Measurements from ENCODE around the gene PHYKPL.

PHYKPL gene

GRCh38 chr5:178232124-178232919 lies at the start of gene PHYKPL:
TSS of gene PHYKPL (minus strand) at chr5:178232802. CDS start at chr5:178232550, 252 bp downstream.
- H3K9ac ChIP-seq (ENCODE audit: low read length), result peak within 1 kb of the TSS; percentile 86
- peak; percentile 69 for DNase-seq
- H3K4me3 ChIP-seq (ENCODE audit: low read length), result peak within 1 kb of the TSS; percentile 97
- no peaks in the 10 kb centered on the region for H3K36me3 ChIP-seq (replicated peaks; ENCODE audit: insufficient read depth, low read length)
- H3K9me2 ChIP-seq (replicated peaks; ENCODE audit: insufficient read depth, low read length), result no peaks in the 10 kb centered on the region
- peaks cover 17% of the 10 kb centered on the region for H3K4me1 ChIP-seq (ENCODE audit: low read length)
- no peaks in the 10 kb centered on the region for H3K9me3 ChIP-seq (replicated peaks; ENCODE audit: insufficient read depth, low read length)
- H3F3A ChIP-seq (ENCODE audit: insufficient read depth, low read length), result peaks cover 10% of the 10 kb centered on the region; the same call in 1 of the 2 replicates
- no peaks in the 10 kb centered on the region for H4K20me1 ChIP-seq (ENCODE audit: insufficient read depth, low read length)
- TF ChIP-seq EZH2 (optimal IDR thresholded peaks at IDR 0.05; ENCODE audit: low read depth, low read length), result no peak
- TF ChIP-seq, protein P1, sequence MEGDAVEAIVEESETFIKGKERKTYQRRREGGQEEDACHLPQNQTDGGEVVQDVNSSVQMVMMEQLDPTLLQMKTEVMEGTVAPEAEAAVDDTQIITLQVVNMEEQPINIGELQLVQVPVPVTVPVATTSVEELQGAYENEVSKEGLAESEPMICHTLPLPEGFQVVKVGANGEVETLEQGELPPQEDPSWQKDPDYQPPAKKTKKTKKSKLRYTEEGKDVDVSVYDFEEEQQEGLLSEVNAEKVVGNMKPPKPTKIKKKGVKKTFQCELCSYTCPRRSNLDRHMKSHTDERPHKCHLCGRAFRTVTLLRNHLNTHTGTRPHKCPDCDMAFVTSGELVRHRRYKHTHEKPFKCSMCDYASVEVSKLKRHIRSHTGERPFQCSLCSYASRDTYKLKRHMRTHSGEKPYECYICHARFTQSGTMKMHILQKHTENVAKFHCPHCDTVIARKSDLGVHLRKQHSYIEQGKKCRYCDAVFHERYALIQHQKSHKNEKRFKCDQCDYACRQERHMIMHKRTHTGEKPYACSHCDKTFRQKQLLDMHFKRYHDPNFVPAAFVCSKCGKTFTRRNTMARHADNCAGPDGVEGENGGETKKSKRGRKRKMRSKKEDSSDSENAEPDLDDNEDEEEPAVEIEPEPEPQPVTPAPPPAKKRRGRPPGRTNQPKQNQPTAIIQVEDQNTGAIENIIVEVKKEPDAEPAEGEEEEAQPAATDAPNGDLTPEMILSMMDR (IDR thresholded peaks at IDR 0.05; ENCODE audit: low read length), result no peak
- no peak for TF ChIP-seq EZH2phosphoT487 (IDR thresholded peaks at IDR 0.05; ENCODE audit: low read length)
- peak within 1 kb of the TSS; percentile 96 for H2AFZ ChIP-seq (ENCODE audit: low read length)
- H3K4me2 ChIP-seq (ENCODE audit: low read depth, low read length), result peak within 1 kb of the TSS; percentile 93
- peak within 1 kb of the TSS; percentile 40; the same call in 1 of the 2 replicates for H3K27ac ChIP-seq (ENCODE audit: low read length)
- H3K79me2 ChIP-seq (ENCODE audit: low read length), result peaks cover 27% of the 10 kb centered on the region
- H3K27me3 ChIP-seq (replicated peaks; ENCODE audit: insufficient read depth, low read length), result no peaks in the 10 kb centered on the region

DNA sequence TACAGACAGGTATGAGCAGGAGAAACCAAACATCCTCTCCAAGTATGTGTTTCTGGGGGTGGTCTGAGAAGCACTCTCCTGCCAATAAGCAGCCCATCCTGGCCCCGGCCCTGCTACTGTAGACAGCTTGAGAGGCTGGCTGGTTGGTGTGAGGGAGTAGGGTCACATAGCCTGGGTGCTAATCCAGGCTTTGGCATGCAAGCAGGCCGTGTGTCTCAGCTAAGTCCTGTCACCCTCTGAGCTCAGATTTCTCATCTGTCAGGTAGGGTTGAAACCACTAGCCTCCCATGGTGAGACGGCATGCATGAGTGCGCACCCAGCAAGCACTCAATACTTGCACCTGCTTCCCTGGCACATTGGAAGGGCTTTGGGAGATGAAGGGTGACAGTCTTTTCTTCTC lies 49.8 kb upstream of the PHYKPL start:
- H3K9ac ChIP-seq (ENCODE audit: low read length), result no peak overlapping the region
- H3F3A ChIP-seq (ENCODE audit: insufficient read depth, low read length), result no peaks in the 10 kb centered on the region
- H3K4me2 ChIP-seq (ENCODE audit: low read depth, low read length), result no peak overlapping the region
- no peak for DNase-seq
- no peaks in the 10 kb centered on the region for H3K9me3 ChIP-seq (replicated peaks; ENCODE audit: insufficient read depth, low read length)
- TF ChIP-seq, protein P1 (IDR thresholded peaks at IDR 0.05; ENCODE audit: low read length), result no peak
- TF ChIP-seq EZH2phosphoT487 (IDR thresholded peaks at IDR 0.05; ENCODE audit: low read length) (no peak), EZH2 (optimal IDR thresholded peaks at IDR 0.05; ENCODE audit: low read depth, low read length) (no peak)
- no peaks in the 10 kb centered on the region for H3K79me2 ChIP-seq (ENCODE audit: low read length)
- no peak overlapping the region for H3K4me3 ChIP-seq (ENCODE audit: low read length)
- H4K20me1 ChIP-seq (ENCODE audit: insufficient read depth, low read length), result no peaks in the 10 kb centered on the region
- no peaks in the 10 kb centered on the region for H3K9me2 ChIP-seq (replicated peaks; ENCODE audit: insufficient read depth, low read length)
- H3K4me1 ChIP-seq (ENCODE audit: low read length), result no peaks in the 10 kb centered on the region
- no peaks in the 10 kb centered on the region for H3K36me3 ChIP-seq (replicated peaks; ENCODE audit: insufficient read depth, low read length)
- no peak overlapping the region for H2AFZ ChIP-seq (ENCODE audit: low read length)
- H3K27ac ChIP-seq (ENCODE audit: low read length), result no peak overlapping the region
- peaks cover 88% of the 10 kb centered on the region for H3K27me3 ChIP-seq (replicated peaks; ENCODE audit: insufficient read depth, low read length)

GRCh38 chr5:178281331-178281730 lies 48.7 kb upstream of the PHYKPL start:
- Histone ChIP-seq H3K9me3 (replicated peaks; ENCODE audit: insufficient read depth, low read length) (no peaks in the 10 kb centered on the region), H3K9ac (ENCODE audit: low read length) (no peak overlapping the region)

More at GRCh38 chr5:178281331-178281730, 48.7 kb upstream of the PHYKPL start:
- H3K9me2 ChIP-seq (replicated peaks; ENCODE audit: insufficient read depth, low read length), result no peaks in the 10 kb centered on the region
- no peak overlapping the region for H2AFZ ChIP-seq (ENCODE audit: low read length)
- no peaks in the 10 kb centered on the region for H3K79me2 ChIP-seq (ENCODE audit: low read length)
- peaks cover 88% of the 10 kb centered on the region for H3K27me3 ChIP-seq (replicated peaks; ENCODE audit: insufficient read depth, low read length)
- H4K20me1 ChIP-seq (ENCODE audit: insufficient read depth, low read length), result no peaks in the 10 kb centered on the region
- H3K4me3 ChIP-seq (ENCODE audit: low read length), result no peak overlapping the region
- no peak overlapping the region for H3K27ac ChIP-seq (ENCODE audit: low read length)
- H3F3A ChIP-seq (ENCODE audit: insufficient read depth, low read length), result no peaks in the 10 kb centered on the region
- DNase-seq, result no peak
- TF ChIP-seq, protein P1 (IDR thresholded peaks at IDR 0.05; ENCODE audit: low read length), result no peak
- no peak for TF ChIP-seq EZH2 (optimal IDR thresholded peaks at IDR 0.05; ENCODE audit: low read depth, low read length)
- TF ChIP-seq EZH2phosphoT487 (IDR thresholded peaks at IDR 0.05; ENCODE audit: low read length), result no peak
- no peaks in the 10 kb centered on the region for H3K36me3 ChIP-seq (replicated peaks; ENCODE audit: insufficient read depth, low read length)
- no peaks in the 10 kb centered on the region for H3K4me1 ChIP-seq (ENCODE audit: low read length)
- no peak overlapping the region for H3K4me2 ChIP-seq (ENCODE audit: low read depth, low read length)

Measured in MM.1S (cell line).